ENCODE data around the gene ABCA7.

ABCA7 gene

GRCh38 chr19:1108291-1109031 lies 68.6 kb downstream of the ABCA7 start:
- no peak for TF ChIP-seq CTCF (IDR thresholded peaks at IDR 0.05)
- no peaks in the 10 kb centered on the region for H3K36me3 Mint-ChIP-seq (ENCODE audit: low read depth)

GRCh38 chr19:1109032-1109551 lies 69.2 kb downstream of the ABCA7 start:
- H3K9me3 Mint-ChIP-seq, result no peaks in the 10 kb centered on the region
- no peak for DNase-seq
- H3K4me1 Mint-ChIP-seq, result peaks cover 7% of the 10 kb centered on the region
- H3K27me3 Mint-ChIP-seq (ENCODE audit: low read depth, poor library complexity), result no peaks in the 10 kb centered on the region
- H3K27ac Mint-ChIP-seq, result no peak overlapping the region
- H3K4me3 Mint-ChIP-seq, result no peak overlapping the region
- TF ChIP-seq CTCF (IDR thresholded peaks at IDR 0.05), result no peak
- H3K36me3 Mint-ChIP-seq (ENCODE audit: low read depth), result no peaks in the 10 kb centered on the region

More at GRCh38 chr19:1108291-1109031, 68.6 kb downstream of the ABCA7 start:
- Mint-ChIP-seq H3K27ac (no peak overlapping the region), H3K4me3 (no peak overlapping the region), H3K27me3 (ENCODE audit: low read depth, poor library complexity) (no peaks in the 10 kb centered on the region), H3K9me3 (no peaks in the 10 kb centered on the region), H3K4me1 (peaks cover 8% of the 10 kb centered on the region)
- no peak for DNase-seq

GRCh38 chr19:1109697-1110671 lies 70.1 kb downstream of the ABCA7 start:
- TF ChIP-seq CTCF (IDR thresholded peaks at IDR 0.05), result no peak
- no peak overlapping the region for H3K4me3 Mint-ChIP-seq
- no peaks in the 10 kb centered on the region for H3K9me3 Mint-ChIP-seq
- H3K36me3 Mint-ChIP-seq (ENCODE audit: low read depth), result no peaks in the 10 kb centered on the region
- peaks cover 7% of the 10 kb centered on the region for H3K4me1 Mint-ChIP-seq
- DNase-seq, result no peak
- no peaks in the 10 kb centered on the region for H3K27me3 Mint-ChIP-seq (ENCODE audit: low read depth, poor library complexity)
- no peak overlapping the region for H3K27ac Mint-ChIP-seq

- no peak overlapping the region for H3K4me3 Mint-ChIP-seq
- no peaks in the 10 kb centered on the region for H3K9me3 Mint-ChIP-seq
- peaks cover 1% of the 10 kb centered on the region for H3K4me1 Mint-ChIP-seq
- no peaks in the 10 kb centered on the region for H3K36me3 Mint-ChIP-seq (ENCODE audit: low read depth)
- H3K27me3 Mint-ChIP-seq (ENCODE audit: low read depth, poor library complexity), result no peaks in the 10 kb centered on the region
- H3K27ac Mint-ChIP-seq, result no peak overlapping the region
- no peak for TF ChIP-seq CTCF (IDR thresholded peaks at IDR 0.05)
- no peak for DNase-seq
Observed at GRCh38 chr19:1110809-1111640, 71.1 kb downstream of the ABCA7 start.

GRCh38 chr19:1111641-1112267 lies 71.8 kb downstream of the ABCA7 start:
- TF ChIP-seq CTCF (IDR thresholded peaks at IDR 0.05), result no peak
- H3K27ac Mint-ChIP-seq, result no peak overlapping the region
- H3K27me3 Mint-ChIP-seq (ENCODE audit: low read depth, poor library complexity), result no peaks in the 10 kb centered on the region

More at GRCh38 chr19:1111641-1112267, 71.8 kb downstream of the ABCA7 start:
- no peak for DNase-seq
- H3K4me3 Mint-ChIP-seq, result no peak overlapping the region
- H3K4me1 Mint-ChIP-seq, result no peaks in the 10 kb centered on the region
- H3K9me3 Mint-ChIP-seq, result no peaks in the 10 kb centered on the region
- H3K36me3 Mint-ChIP-seq (ENCODE audit: low read depth), result no peaks in the 10 kb centered on the region
